Activated B cell treated with CpG ODN at 0.5 μM for 24 hours (primary cell): ENCODE measurements around the gene GCNT4. TPM values are rescaled to one million over a fixed set of nuclear protein-coding genes. Genes with fewer than 3 reads are reported as not detected.

ENCODE experiments used
- ATAC-seq: fragments of 200-7000 bp; cut with Tn5 transposase; one replicate; pipeline ENCODE4 v1.10.0; 2021; ENCODE audit warnings: low read depth, mild to moderate bottlenecking, moderate library complexity
- CTCF ChIA-PET: fragments of 350-600 bp; sonication (Branson Sonifier 250); formaldehyde crosslinking; loops from one replicate; lab custom pipeline; 2021; ENCODE audit warnings: antibody characterized with exemption; lab: Charles Lee
- POLR2A ChIA-PET: fragments of 350-600 bp; sonication (Branson Sonifier 250); formaldehyde crosslinking; loops from one replicate; lab custom pipeline; 2021; ENCODE audit warnings: antibody characterized with exemption; lab: Charles Lee
- DNase-seq: peaks from one replicate; pipeline ENCODE4 v3.0.0; 2022
- H3K27ac Mint-ChIP-seq: one replicate; pipeline ENCODE4 v1.8.0; 2020; ENCODE audit warnings: mixed read lengths
- H3K27me3 Mint-ChIP-seq: one replicate; pipeline ENCODE4 v1.8.0; 2021; ENCODE audit warnings: mixed read lengths
- H3K36me3 Mint-ChIP-seq: one replicate; pipeline ENCODE4 v1.8.0; 2021; ENCODE audit warnings: low read depth, mixed read lengths
- H3K4me1 Mint-ChIP-seq: one replicate; pipeline ENCODE4 v1.8.0; 2021; ENCODE audit warnings: mixed read lengths
- H3K4me3 Mint-ChIP-seq: one replicate; pipeline ENCODE4 v1.8.0; 2020; ENCODE audit warnings: mild to moderate bottlenecking, mixed read lengths
- H3K9me3 Mint-ChIP-seq: one replicate; pipeline ENCODE4 v1.8.0; 2020; ENCODE audit warnings: mixed read lengths
- intact Hi-C: fragments of 100-400 bp; cut with micrococcal nuclease; formaldehyde crosslinking; loops from one replicate; pipeline ENCODE4 v1.15.1; 2024
- total RNA-seq: library from RNA; stranded (reverse); gene quantifications from 2 replicates; pipeline ENCODE4 v1.2.3, GENCODE V29; 2022
- TF ChIP-seq, protein P1 (sequence below): fragments of 200-600 bp; IDR thresholded peaks from one replicate; pipeline ENCODE4 v1.8.0; 2022; ENCODE audit warnings: antibody characterized with exemption, mild to moderate bottlenecking

Gene GCNT4
- total RNA-seq, 1 donor from 2014 or later = not detected

DNA sequence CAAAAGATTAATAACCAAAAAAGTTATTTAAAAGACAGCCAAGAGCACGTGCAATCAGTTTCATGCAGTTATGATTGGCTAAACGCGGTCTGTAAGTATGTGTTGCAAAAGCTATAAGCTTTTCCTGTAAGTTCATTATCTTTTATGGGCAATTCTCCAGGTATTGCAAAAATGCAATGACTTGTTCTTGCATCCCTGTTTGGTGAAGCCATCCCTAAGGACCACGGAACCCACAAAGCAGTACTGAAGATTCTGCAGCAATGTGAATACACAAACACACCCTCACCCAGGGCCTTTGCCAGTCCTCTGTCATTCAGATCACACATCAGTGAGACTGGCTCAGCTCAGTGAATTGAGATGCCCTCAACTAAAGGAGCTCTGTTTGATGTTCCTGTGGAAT, 11.4 kb downstream of the GCNT4 start:
- no peak overlapping the region for H3K4me3 Mint-ChIP-seq
- no peaks in the 10 kb centered on the region for H3K36me3 Mint-ChIP-seq
- no peak overlapping the region for H3K27ac Mint-ChIP-seq
- POLR2A ChIA-PET = no interaction called here
- ATAC-seq = no peak
- no peaks in the 10 kb centered on the region for H3K9me3 Mint-ChIP-seq
- H3K4me1 Mint-ChIP-seq = no peaks in the 10 kb centered on the region
- TF ChIP-seq, protein P1, sequence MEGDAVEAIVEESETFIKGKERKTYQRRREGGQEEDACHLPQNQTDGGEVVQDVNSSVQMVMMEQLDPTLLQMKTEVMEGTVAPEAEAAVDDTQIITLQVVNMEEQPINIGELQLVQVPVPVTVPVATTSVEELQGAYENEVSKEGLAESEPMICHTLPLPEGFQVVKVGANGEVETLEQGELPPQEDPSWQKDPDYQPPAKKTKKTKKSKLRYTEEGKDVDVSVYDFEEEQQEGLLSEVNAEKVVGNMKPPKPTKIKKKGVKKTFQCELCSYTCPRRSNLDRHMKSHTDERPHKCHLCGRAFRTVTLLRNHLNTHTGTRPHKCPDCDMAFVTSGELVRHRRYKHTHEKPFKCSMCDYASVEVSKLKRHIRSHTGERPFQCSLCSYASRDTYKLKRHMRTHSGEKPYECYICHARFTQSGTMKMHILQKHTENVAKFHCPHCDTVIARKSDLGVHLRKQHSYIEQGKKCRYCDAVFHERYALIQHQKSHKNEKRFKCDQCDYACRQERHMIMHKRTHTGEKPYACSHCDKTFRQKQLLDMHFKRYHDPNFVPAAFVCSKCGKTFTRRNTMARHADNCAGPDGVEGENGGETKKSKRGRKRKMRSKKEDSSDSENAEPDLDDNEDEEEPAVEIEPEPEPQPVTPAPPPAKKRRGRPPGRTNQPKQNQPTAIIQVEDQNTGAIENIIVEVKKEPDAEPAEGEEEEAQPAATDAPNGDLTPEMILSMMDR = no peak
- DNase-seq = no peak
- peaks cover 18% of the 10 kb centered on the region for H3K27me3 Mint-ChIP-seq
- CTCF ChIA-PET = no interaction called here
- intact Hi-C loops = no loop called here

DNA sequence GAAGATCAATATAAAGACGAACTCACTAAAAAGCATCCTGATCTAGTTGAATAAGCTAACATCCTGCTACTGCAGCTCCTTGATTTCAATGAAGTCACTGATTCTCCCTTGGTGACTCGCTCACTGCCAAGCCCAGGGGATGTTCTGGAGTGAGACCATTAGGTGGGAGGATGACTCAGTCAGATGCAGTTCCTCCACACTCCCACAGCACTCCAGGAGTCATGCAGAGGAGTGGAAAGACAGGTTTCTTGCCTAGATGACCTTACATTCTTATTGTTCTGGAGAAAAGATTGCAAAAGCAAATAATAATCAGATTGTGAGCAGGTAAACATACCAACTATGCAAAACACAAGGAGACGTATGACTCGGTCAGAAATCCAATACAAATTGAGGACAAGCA, 15.3 kb downstream of the GCNT4 start:
- H3K27ac Mint-ChIP-seq = no peak overlapping the region
- H3K4me3 Mint-ChIP-seq = no peak overlapping the region
- H3K36me3 Mint-ChIP-seq = no peaks in the 10 kb centered on the region
- no peaks in the 10 kb centered on the region for H3K9me3 Mint-ChIP-seq
- TF ChIP-seq, protein P1 = no peak
- ATAC-seq (no peak), DNase-seq (no peak)
- intact Hi-C loops = no loop called here
- ChIA-PET POLR2A (no interaction called here), CTCF (no interaction called here)
- peaks cover 12% of the 10 kb centered on the region for H3K27me3 Mint-ChIP-seq
- H3K4me1 Mint-ChIP-seq = no peaks in the 10 kb centered on the region

DNA sequence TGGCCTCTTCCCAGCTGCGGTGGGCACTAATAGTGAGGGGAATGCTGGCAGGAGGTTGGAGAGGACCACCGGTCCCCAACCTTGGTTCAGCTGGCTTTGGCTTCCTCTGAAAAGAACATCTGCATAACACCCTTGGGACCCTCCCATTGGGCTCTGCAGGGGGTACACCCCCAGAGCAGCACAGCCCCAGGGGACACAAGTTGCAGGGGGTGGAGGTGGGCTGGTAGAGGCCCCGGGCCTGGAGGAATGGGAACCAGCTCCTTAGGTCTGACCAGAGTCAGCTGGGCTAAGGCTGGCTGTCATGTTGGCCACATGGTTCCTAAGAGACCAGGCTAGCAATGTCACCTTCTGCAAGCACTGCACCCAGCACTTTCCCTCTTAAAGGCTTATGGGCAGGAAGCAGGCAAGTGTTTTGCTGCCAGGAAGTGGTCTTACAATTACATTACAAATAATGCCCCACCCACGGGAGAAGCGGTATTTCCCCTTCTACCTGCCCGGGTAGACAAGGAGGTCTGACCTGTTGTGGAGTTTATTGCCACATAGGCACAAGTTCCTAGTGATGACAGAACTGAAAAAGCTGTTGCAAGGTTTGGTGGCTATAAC, 18.1 kb downstream of the GCNT4 start:
- ATAC-seq (no peak), DNase-seq (no peak)
- TF ChIP-seq, protein P1 = no peak
- H3K27ac Mint-ChIP-seq = no peak overlapping the region
- intact Hi-C loops = no loop called here
- ChIA-PET POLR2A (no interaction called here), CTCF (no interaction called here)
- H3K36me3 Mint-ChIP-seq = no peaks in the 10 kb centered on the region
- peaks cover 14% of the 10 kb centered on the region for H3K27me3 Mint-ChIP-seq
- H3K9me3 Mint-ChIP-seq = no peaks in the 10 kb centered on the region
- no peak overlapping the region for H3K4me3 Mint-ChIP-seq
- no peaks in the 10 kb centered on the region for H3K4me1 Mint-ChIP-seq

DNA sequence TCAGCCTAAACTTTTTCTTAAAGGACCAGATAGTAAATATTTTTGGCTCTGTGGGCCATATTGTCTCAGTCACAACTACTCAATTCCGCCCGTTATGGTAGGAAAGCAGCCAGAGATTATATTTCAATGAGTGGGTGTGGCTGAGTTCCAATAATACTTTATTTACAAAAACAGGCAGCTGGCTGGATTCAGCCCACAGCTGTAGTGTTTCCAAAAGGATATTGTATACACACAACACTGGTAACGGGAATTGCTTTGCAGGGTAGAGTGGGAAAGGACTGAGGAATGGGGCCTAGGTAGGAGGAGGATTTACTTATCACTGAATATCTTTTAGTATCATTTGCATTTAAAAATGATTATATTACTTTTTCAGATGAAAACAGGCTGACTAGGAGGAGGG, 21.0 kb downstream of the GCNT4 start:
- no peaks in the 10 kb centered on the region for H3K4me1 Mint-ChIP-seq
- no peak overlapping the region for H3K27ac Mint-ChIP-seq
- H3K36me3 Mint-ChIP-seq = no peaks in the 10 kb centered on the region
- ChIA-PET CTCF (no interaction called here), POLR2A (no interaction called here)
- H3K4me3 Mint-ChIP-seq = no peak overlapping the region
- TF ChIP-seq, protein P1 = no peak
- intact Hi-C loops = no loop called here
- H3K9me3 Mint-ChIP-seq = no peaks in the 10 kb centered on the region
- ATAC-seq = no peak
- no peak for DNase-seq
- peaks cover 6% of the 10 kb centered on the region for H3K27me3 Mint-ChIP-seq

DNA sequence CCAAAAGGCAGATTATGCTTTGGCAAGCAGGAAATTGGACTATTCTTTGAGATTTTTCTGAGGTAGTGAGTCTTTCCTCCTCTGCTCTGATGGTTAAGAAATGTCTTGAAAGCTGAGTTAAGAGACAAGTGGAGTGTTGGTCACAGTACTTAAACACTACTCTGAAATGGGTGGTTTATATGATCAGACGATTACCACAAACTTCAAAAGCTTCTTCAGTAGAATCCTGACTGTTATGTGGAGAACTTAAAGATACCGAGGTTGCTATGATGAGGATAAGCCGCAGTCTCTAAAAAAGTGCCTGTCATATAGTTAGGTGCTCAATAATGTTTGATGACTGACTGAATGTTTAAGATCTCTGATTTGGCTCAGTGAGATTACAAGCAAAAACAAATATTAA, 24.3 kb downstream of the GCNT4 start:
- ChIA-PET POLR2A (no interaction called here), CTCF (no interaction called here)
- H3K27me3 Mint-ChIP-seq = peaks cover 14% of the 10 kb centered on the region
- TF ChIP-seq, protein P1 = no peak
- no peak overlapping the region for H3K27ac Mint-ChIP-seq
- ATAC-seq = no peak
- intact Hi-C loops = no loop called here
- no peaks in the 10 kb centered on the region for H3K9me3 Mint-ChIP-seq
- H3K36me3 Mint-ChIP-seq = no peaks in the 10 kb centered on the region
- no peaks in the 10 kb centered on the region for H3K4me1 Mint-ChIP-seq
- DNase-seq = no peak
- no peak overlapping the region for H3K4me3 Mint-ChIP-seq
